ENCODE measurements around the gene RAB10. TPM values are rescaled to one million over a fixed set of nuclear protein-coding genes. Genes with fewer than 3 reads are reported as not detected.
A peak's percentile ranks its signal among the peaks of the same experiment; 100 is the strongest.

The RAB10 gene
- total and polyA plus RNA-seq, 2 of the 13 experiments (the other 11 are each of a cell fraction or from before 2014, with no cell fraction given) = 48.2 to 120 TPM

DNA sequence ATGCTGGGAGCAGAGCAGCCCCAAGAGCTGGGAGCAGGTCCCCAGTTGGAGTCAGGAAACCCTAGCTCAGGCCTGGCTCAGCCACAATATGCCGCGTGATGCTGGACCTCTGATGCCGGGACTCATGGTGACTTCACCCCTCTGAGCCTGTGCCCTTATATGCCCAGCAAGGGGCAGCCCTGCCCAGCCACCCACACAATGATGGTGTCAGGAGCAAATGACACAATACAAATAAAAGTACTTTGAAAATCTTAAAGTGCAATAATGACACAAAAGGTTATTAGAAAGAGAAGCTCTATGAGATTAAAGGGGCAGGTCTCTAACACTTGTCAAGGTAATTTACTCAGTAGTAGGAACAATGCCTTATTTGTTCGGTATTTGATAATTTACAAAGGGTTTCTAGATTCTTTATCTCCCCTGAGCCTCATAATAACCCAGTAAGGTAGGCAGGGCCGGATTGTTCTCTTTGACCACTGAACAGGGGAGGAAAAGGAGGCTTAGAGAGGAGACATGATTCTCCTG, 33.3 kb upstream of the RAB10 start (continued):
- TF ChIP-seq SOX5 (CRISPR knock-in tag; IDR thresholded peaks at IDR 0.05; ENCODE audit: borderline replicate concordance) (peak; percentile 48; the same call in 1 of the 2 replicates), ATF1 (CRISPR knock-in tag; IDR thresholded peaks at IDR 0.05) (0 out of 2 replicates have a peak, but pooled peaks have one; percentile 19), ZNF780A (CRISPR knock-in tag; IDR thresholded peaks at IDR 0.05) (no peak), POLR2A (IDR thresholded peaks at IDR 0.05; ENCODE audit: insufficient read depth in 1 of 2, low read depth in 2 of 2, low read length in 2 of 2) (peak in 1 of 2 experiments; percentile 33; a peak in 1 of 4 replicates), HNRNPL (IDR thresholded peaks at IDR 0.05; ENCODE audit: low read depth, low read length) (peak; percentile 87), SIX4 (CRISPR knock-in tag; IDR thresholded peaks at IDR 0.05) (no peak)

DNA sequence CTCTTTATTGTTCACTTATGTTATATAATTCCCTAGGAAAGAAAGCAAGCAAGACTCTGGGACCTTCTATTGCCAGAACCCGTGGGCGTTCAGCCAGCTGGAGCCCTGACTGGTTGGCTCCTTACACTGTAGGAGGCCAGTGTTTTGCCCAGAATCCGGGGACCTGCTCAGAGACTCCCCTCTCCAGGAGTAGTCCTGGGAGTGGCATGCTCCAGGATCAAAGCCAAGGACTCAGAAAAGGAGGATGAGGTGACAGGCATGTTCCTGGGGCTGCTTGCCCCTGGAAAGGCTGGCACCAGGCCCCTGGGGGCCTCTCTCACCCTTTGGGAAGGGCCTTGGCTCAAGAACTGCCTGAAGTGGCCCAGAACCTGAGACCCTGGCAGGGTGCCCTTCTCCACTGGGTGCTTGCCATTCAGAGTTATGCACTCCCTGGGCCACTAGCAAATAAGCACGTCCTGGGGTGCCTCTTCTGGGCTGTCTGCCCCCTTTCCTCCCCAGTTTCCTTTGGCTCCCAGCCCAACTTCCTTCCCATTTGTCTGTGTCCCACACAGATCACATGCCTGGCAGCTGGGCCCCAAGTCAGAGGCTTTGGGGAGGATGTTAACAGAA, 32.0 kb upstream of the RAB10 start:
- Histone ChIP-seq H3K4me3 (replicated peaks in 1 of 3; ENCODE audit: insufficient read depth in 1 of 3, low read depth in 2 of 3, low read length in 3 of 3) (no peak overlapping the region), H3K4me2 (ENCODE audit: low read depth, low read length) (no peak overlapping the region), H2AFZ (ENCODE audit: low read length) (no peak overlapping the region), H4K20me1 (ENCODE audit: insufficient read depth, low read length) (no peaks in the 10 kb centered on the region), H3K9me3 (ENCODE audit: low read length) (no peaks in the 10 kb centered on the region), H3K36me3 (replicated peaks in 1 of 2; ENCODE audit: control insufficient read depth in 1 of 2, insufficient read depth in 2 of 2, low read length in 2 of 2) (no peaks in the 10 kb centered on the region), H3K79me2 (ENCODE audit: insufficient read depth, low read length) (no peaks in the 10 kb centered on the region), H3K4me1 (ENCODE audit: insufficient read depth, low read length) (peaks cover 60% of the 10 kb centered on the region), H3K27ac (ENCODE audit: extremely low read length, insufficient read depth, low read length) (no peak overlapping the region), H3K27me3 (ENCODE audit: control insufficient read depth in 1 of 2, insufficient read depth in 2 of 2, low read length in 2 of 2) (peaks cover 0 to 8% of the 10 kb centered on the region in 2 experiments; a peak in 3 of 5 replicates), H3K9ac (ENCODE audit: insufficient read depth, low read depth, low read length) (no peak overlapping the region)
- no peak for DNase-seq (ENCODE audit: low spot score)
- BruUV-seq (replicated peaks) = no TSS peak
- no peak for ATAC-seq
- 12% methylated on average over 4 of the region's 4 CpGs for WGBS (ENCODE audit: low lambda C conversion rate)
- in situ Hi-C loops (cut with HindIII; ENCODE audit: extremely low pct_ligation_motif_present, low pct_unique_long_range_greater_than_20kb) = no loop called here
- TF ChIP-seq ZFP36 (IDR thresholded peaks at IDR 0.05; ENCODE audit: borderline replicate concordance, low read depth, low read length, partially characterized antibody) = no peak
- TF ChIP-seq HNRNPL (IDR thresholded peaks at IDR 0.05; ENCODE audit: low read depth, low read length) = 0 out of 2 replicates have a peak, but pooled peaks have one; percentile 24
- ChIA-PET CTCF (ENCODE audit: low intra/inter-chr PET ratio, low total read pairs) (no interaction called here), POLR2A (no interaction called here)
- intact Hi-C loops (cut with micrococcal nuclease; ENCODE audit: unreplicated experiment) = no loop called here
- no peak for FAIRE-seq

Data from HepG2 (cell line).